Measurements from ENCODE around the gene RTN4R. TPM values are rescaled to one million over a fixed set of nuclear protein-coding genes. Genes with fewer than 3 reads are reported as not detected.
"Not testable (repeated sequence)": the region's sequence is repeated elsewhere in the genome, so short reads cannot be mapped to it uniquely, and the experiment has no call there.

RTN4R gene
- total and polyA plus RNA-seq, 9 donors = 0.48 to 8.2 (median 1.8) TPM; not detected in 1

DNA sequence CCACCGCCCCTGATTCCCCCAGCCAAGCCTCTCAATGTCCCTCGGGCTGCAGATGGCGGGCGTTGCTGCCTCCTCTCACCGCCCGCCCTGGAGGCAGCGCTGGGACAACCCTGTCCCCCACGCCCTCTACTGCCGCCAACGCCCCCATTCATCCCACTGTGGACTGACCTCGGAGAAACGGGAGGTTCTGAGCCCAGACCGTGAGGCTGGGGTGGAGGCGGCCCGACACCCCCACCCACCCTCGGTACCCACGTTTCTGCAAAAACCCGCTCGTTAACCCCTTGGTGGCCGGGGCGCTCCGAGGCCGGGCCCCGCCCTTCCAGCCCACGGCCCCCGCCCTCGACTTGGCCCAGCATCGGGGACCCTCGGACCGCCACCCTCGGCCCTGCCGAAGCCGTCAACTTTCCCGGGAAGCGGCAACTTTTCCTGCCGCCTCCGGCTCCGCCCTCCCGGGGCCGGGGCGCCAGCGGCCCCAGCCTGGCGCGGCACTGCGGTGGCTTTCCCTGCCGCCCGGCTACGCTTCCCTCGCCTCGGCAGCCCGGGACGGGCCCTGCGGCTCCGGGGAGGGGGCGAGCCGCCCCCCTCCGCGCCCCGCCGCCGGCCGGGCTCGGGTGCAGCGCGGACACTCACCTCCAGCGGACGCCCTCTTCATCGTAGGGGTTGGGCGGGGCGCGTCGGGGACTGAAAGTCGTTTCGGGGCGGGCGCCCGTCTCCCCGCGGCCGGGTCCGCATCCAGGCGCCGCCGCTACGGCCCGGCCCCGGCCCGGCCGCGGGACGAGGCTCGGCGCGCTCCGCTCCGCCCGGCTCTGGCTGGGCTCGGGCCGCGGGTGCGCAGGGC is 458 bp downstream of the RTN4R start:
- H3K4me3 ChIP-seq = peak overlapping the region; percentile 38
- no peaks in the 10 kb centered on the region for H3K27me3 ChIP-seq
- peaks cover 5% of the 10 kb centered on the region for H3K4me1 ChIP-seq (ENCODE audit: insufficient read depth)
- TF ChIP-seq, protein P1, sequence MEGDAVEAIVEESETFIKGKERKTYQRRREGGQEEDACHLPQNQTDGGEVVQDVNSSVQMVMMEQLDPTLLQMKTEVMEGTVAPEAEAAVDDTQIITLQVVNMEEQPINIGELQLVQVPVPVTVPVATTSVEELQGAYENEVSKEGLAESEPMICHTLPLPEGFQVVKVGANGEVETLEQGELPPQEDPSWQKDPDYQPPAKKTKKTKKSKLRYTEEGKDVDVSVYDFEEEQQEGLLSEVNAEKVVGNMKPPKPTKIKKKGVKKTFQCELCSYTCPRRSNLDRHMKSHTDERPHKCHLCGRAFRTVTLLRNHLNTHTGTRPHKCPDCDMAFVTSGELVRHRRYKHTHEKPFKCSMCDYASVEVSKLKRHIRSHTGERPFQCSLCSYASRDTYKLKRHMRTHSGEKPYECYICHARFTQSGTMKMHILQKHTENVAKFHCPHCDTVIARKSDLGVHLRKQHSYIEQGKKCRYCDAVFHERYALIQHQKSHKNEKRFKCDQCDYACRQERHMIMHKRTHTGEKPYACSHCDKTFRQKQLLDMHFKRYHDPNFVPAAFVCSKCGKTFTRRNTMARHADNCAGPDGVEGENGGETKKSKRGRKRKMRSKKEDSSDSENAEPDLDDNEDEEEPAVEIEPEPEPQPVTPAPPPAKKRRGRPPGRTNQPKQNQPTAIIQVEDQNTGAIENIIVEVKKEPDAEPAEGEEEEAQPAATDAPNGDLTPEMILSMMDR (IDR thresholded peaks at IDR 0.05) = no peak
- TF ChIP-seq POLR2A (IDR thresholded peaks at IDR 0.05) (no peak), EP300 (IDR thresholded peaks at IDR 0.05) (no peak)
- intact Hi-C loops (cut with DNase I) = loop anchor here in 3 of 4 donors (2.0 to 5.0 kb wide), 2 partner anchors 110 to 111 kb away; no protein-coding TSS in a partner anchor
- H3K36me3 ChIP-seq = no peaks in the 10 kb centered on the region
- H3K27ac ChIP-seq = peak overlapping the region in 1 of 2 donors; percentile 51
- no peaks in the 10 kb centered on the region for H3K9me3 ChIP-seq
- DNase-seq = peak in 1 of 5 donors; percentile 56
- WGBS, 3 donors = 1 to 2% (median 2%) methylated on average over 44 to 101 of the region's 101 CpGs

DNA sequence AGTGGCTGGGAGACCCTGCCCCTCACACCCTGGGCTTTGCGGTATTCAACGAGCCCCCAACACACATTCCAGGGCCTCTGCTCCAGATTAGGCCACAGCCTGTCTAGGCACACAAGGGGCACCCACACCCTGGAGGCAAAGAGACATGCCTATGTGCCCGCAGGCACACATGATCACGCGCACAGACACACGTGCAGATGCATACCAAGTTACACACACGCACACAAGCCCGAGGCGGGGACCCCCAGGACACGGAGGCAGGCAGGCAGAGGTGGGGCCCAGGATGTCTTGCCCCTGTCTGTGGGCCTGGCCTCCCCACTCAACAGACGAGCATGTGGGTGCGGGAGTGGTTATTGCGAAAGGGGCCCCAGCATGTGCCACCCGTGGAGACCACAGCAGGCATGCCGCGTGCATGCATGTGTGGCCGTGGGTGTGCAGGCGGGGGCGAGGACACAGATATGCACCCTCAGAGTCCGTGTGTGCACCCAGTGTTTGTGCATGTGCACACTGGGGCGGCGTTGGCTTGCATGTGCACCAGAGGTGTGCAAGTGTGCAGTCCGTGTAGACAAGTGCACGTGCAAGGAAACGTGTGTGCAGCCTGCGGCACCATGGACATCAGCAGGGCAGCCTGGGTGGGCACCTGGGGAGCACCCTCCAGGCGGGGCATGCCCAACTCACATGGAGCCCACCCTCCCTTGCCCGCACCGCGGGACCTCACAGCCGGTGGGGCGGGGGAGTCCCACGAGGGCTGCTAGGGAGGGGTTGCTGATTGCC is 1.3 kb downstream of the RTN4R start:
- not testable (repeated sequence) for DNase-seq; H3K36me3 ChIP-seq; H3K4me3 ChIP-seq; H3K27ac ChIP-seq; H3K27me3 ChIP-seq; H3K9me3 ChIP-seq; H3K4me1 ChIP-seq (ENCODE audit: insufficient read depth)
- WGBS, 3 donors = 64 to 82% (median 70%) methylated on average over 28 to 33 of the region's 33 CpGs
- intact Hi-C loops (cut with DNase I) = loop anchor here in 2 of 4 donors (5.0 kb wide), 1 partner anchor 110 kb away; no protein-coding TSS in a partner anchor

DNA sequence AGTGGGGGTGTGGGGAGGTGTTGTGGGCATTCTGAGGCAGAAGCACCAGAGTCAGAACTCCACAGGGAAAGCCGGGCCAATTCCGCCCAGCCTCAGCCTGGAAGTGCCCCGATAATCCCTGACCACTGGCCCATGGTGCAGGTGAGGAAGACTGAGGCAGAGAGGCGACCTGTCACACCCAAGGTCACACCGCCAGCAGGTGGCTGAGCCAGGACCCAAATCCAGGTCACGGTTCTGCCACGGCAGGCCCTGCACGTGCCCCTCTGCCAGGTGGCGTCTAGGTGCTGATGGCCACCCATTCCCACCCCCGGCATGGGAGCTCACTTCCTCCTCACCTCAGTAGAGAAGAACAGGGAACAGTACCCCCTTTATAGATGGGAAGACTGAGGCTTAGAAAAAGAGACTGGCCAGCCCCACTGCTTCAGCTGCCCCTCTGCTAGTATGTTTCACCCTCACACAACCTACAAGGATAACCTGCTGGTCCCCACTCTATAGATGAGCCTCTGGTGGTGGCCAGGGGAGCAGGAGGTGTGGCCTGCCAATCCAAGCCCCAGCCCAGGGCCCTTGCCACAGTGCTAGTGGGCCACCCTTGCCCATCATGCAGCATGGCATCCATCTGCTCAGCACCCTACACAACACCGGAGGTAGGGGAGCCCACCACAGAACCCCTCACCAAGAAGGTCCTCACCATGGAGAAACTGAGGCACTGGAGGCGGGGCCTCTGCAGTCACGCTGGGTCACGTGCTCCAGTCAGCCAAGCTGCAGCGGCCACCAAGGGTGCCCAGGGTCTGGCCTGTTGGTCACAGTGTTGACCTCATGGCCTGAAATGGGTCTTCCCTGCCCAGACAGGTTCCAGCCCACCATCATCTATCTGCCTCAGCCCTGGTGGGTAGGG is 2.1 kb downstream of the RTN4R start:
- H3K27ac ChIP-seq; H3K36me3 ChIP-seq; H3K4me3 ChIP-seq; DNase-seq; H3K9me3 ChIP-seq; H3K27me3 ChIP-seq; H3K4me1 ChIP-seq (ENCODE audit: insufficient read depth): not testable (repeated sequence)
- intact Hi-C loops (cut with DNase I) = loop anchor here in 2 of 4 donors (1.0 to 5.0 kb wide), 2 partner anchors 16 to 109 kb away; no protein-coding TSS in a partner anchor
- 95 to 97% (median 95%) methylated on average over 13 to 15 of the region's 15 CpGs for WGBS, 3 donors

DNA sequence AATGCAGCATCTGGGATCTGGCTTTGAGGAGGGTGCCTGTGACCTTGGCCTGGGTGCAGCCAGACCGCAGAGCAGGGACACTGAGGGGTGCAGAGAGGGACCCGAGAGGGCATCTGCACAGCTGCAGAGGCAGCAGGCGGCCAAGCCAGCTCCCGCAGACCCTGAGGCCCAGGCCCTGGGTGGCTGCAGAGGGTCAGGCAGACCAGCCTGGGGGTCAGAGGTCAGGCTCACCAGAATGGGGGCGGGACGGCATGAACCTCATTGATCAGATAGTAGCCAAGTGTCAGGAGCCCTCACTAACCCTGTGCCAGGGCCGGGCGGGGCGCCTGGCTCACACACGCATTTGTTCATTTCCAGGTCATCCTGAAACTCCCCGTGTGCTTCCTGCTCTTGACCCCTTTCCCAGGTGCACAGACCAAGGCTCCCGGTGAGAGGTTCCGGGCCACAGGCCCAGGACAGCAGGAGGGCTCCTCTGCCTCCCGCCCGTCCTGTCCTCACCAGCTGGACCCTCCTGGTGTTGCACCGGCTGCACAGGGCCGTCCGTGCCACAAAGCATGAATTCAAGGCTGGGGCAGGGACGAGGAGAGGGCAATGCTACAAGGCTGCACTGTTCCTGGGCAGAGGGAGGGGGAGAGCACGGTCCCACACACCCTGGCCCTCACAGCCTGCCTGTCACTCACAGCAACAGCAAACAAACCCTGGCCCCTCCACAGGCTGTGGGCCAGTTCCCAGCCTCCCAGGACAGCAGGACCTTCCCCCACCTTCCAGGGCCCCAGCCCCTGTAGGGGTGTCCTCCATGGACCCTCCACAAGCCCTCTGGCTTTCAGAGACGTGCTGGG is 3.3 kb downstream of the RTN4R start:
- Histone ChIP-seq H3K4me1 (ENCODE audit: insufficient read depth) (peaks cover 5% of the 10 kb centered on the region), H3K9me3 (no peaks in the 10 kb centered on the region), H3K4me3 (no peak overlapping the region), H3K27ac (no peak overlapping the region), H3K36me3 (no peaks in the 10 kb centered on the region), H3K27me3 (no peaks in the 10 kb centered on the region)
- intact Hi-C loops (cut with DNase I) = loop anchor here in 2 of 4 donors (1.0 to 5.0 kb wide), 2 partner anchors 15 to 108 kb away; no protein-coding TSS in a partner anchor
- 67 to 80% (median 73%) methylated on average over 20 to 21 of the region's 21 CpGs for WGBS, 3 donors
- TF ChIP-seq, protein P1 (IDR thresholded peaks at IDR 0.05) = no peak
- TF ChIP-seq EP300 (IDR thresholded peaks at IDR 0.05) (no peak), POLR2A (IDR thresholded peaks at IDR 0.05) (no peak)
- DNase-seq = no peak

DNA sequence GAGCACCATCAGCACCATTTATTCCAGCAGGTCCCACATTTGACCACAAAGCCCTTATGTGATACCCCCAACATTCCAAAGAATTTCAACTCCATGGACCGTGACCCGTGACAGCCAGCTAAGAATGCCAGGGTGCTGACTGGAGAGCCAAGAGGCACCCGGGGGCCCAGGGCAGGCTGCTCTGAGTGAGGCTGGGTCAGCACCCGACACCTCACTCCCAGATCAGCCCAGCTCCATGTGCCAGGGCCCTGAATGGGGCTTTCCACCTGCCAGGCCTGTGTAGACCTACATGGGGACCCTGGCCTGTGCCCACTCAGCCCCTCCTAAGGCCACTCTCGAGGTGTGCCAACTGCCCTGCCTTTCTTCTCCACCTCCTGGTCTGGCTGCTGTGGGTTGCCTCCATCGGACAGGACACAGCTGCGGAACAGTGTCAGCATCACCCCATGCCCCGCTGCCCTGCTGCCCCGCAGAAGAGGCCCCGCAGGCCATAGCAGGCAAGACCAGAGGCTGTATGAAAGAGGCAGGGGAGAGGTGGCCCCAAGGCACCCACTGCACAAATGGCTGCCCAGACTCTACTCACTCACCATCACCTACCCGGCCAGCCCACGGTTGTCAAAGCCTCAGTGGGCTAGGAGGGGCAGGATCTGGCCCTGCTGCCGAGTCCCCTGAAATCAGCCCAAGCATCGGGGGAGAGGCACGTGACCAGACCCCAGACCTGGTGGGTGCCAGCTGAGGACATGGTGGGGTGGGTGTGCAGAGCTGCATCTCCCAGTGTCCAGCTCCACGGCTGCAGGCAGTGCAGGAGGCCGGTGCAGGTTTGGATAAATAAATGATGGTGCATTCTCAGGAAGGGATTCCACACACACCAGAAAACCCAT is 4.5 kb downstream of the RTN4R start:
- WGBS, 3 donors = 86 to 95% (median 87%) methylated on average over 13 to 17 of the region's 17 CpGs

More for the DNA sequence above, 4.5 kb downstream of the RTN4R start:
- H3K27me3 ChIP-seq; DNase-seq; H3K27ac ChIP-seq; H3K9me3 ChIP-seq; H3K4me1 ChIP-seq (ENCODE audit: insufficient read depth); H3K36me3 ChIP-seq; H3K4me3 ChIP-seq; intact Hi-C loops (cut with DNase I): not testable (repeated sequence)

Data from ovary (tissue), 9 donors.